MCF 10A (cell line): ENCODE results near the gene DPYD. TPM values are rescaled to one million over a fixed set of nuclear protein-coding genes. Genes with fewer than 3 reads are reported as not detected.

Source experiments
- BruUV-seq: library from RNA; stranded (reverse); fragments of 400-500 nt; replicated peaks from 2 replicates; lab custom pipeline; 2021; lab: Mats Ljungman, UMichigan
- CTCF ChIA-PET: fragments of 300-600 bp; sonication (Branson Sonifier 250); formaldehyde crosslinking; extraction: SDS; loops from one replicate; lab custom pipeline; 2021; ENCODE audit warnings: antibody characterized with exemption, inconsistent platforms; lab: Yijun Ruan, JAX
- POLR2A ChIA-PET: fragments of 300-600, 350-650 bp; sonication (Branson Sonifier 250); formaldehyde crosslinking; extraction: SDS; loops from one replicate; lab custom pipeline; 2020; ENCODE audit warnings: antibody characterized with exemption, inconsistent platforms; lab: Yijun Ruan, JAX
- DNase-seq: peaks from one replicate; pipeline ENCODE4 v3.0.0-alpha.2; 2018; ENCODE audit not compliant: unreplicated experiment
- H3K27ac Mint-ChIP-seq: one replicate; pipeline ENCODE4 v1.8.0; 2022; ENCODE audit warnings: mild to moderate bottlenecking, low read depth, mixed read lengths; ENCODE audit not compliant: unreplicated experiment
- H3K27me3 Mint-ChIP-seq: one replicate; pipeline ENCODE4 v1.8.0; 2022; ENCODE audit warnings: mixed read lengths; ENCODE audit not compliant: insufficient read depth, unreplicated experiment
- H3K36me3 Mint-ChIP-seq: one replicate; pipeline ENCODE4 v1.8.0; 2022; ENCODE audit warnings: mild to moderate bottlenecking, moderate library complexity, mixed read lengths; ENCODE audit not compliant: insufficient read depth, unreplicated experiment
- H3K4me1 Mint-ChIP-seq: one replicate; pipeline ENCODE4 v1.8.0; 2022; ENCODE audit warnings: mixed read lengths; ENCODE audit not compliant: insufficient read depth, unreplicated experiment
- H3K4me3 Mint-ChIP-seq: one replicate; pipeline ENCODE4 v1.8.0; 2022; ENCODE audit warnings: mild to moderate bottlenecking, moderate library complexity, mixed read lengths; ENCODE audit not compliant: unreplicated experiment
- H3K9me3 Mint-ChIP-seq: one replicate; pipeline ENCODE4 v1.8.0; 2022; ENCODE audit warnings: mixed read lengths; ENCODE audit not compliant: unreplicated experiment
- CTCF ChIP-seq: fragments of 200-600 bp; IDR thresholded peaks from one replicate; pipeline ENCODE4 v1.8.0; 2022; ENCODE audit warnings: antibody characterized with exemption, mild to moderate bottlenecking; ENCODE audit not compliant: unreplicated experiment
- intact Hi-C: fragments of 100-400 bp; cut with micrococcal nuclease; formaldehyde crosslinking; loops from 2 replicates; pipeline ENCODE4 v1.14.1; 2022
- total RNA-seq: library from RNA; stranded (reverse); gene quantifications from 2 replicates; pipeline ENCODE4 v1.2.3, GENCODE V29; 2022

DPYD gene
- total RNA-seq, 1 experiment from 2014 or later = 48.2 TPM

- no peak for TF ChIP-seq CTCF
- Mint-ChIP-seq H3K4me1 (peaks cover 12% of the 10 kb centered on the region), H3K36me3 (peaks cover 6% of the 10 kb centered on the region), H3K4me3 (no peak overlapping the region), H3K27me3 (no peaks in the 10 kb centered on the region), H3K9me3 (no peaks in the 10 kb centered on the region), H3K27ac (no peak overlapping the region)
- no TSS peak for BruUV-seq
- ChIA-PET POLR2A (no interaction called here), CTCF (interaction anchor here (0.6 to 1.5 kb wide), 2 partner anchors 12 to 39 kb away, joined by 3 to 4 read pairs; no protein-coding TSS in a partner anchor)
- peak; percentile 15 for DNase-seq
- intact Hi-C loops = no loop called here
Observed at GRCh38 chr1:97186381-97186780, 734.5 kb downstream of the DPYD start.

- Mint-ChIP-seq H3K4me1 (peaks cover 10% of the 10 kb centered on the region), H3K27me3 (no peaks in the 10 kb centered on the region), H3K4me3 (peak overlapping the region; percentile 21), H3K27ac (peak overlapping the region; percentile 64), H3K9me3 (no peaks in the 10 kb centered on the region), H3K36me3 (peaks cover 10% of the 10 kb centered on the region)
- no peak for TF ChIP-seq CTCF
- BruUV-seq = no TSS peak
- ChIA-PET CTCF (interaction anchor here (0.5 to 0.9 kb wide), 3 partner anchors 12 to 1764 kb away, joined by 3 read pairs; no protein-coding TSS in a partner anchor), POLR2A (interaction anchor here (0.9 to 1.0 kb wide), 4 partner anchors 14 to 452 kb away, joined by 3 to 4 read pairs (median 3); no protein-coding TSS in a partner anchor)
- DNase-seq = peak; percentile 78
- intact Hi-C loops = no loop called here
Observed at GRCh38 chr1:97174039-97174704, 746.7 kb downstream of the DPYD start.

- TF ChIP-seq CTCF = no peak
- H3K4me1 Mint-ChIP-seq = peaks cover 10% of the 10 kb centered on the region
Observed at GRCh38 chr1:97170300-97170699, 750.5 kb downstream of the DPYD start.

GRCh38 chr1:97168056-97168455 is 752.8 kb downstream of the DPYD start:
- TF ChIP-seq CTCF = no peak
- CTCF ChIA-PET = interaction anchor here (0.8 kb wide), 1 partner anchor 30 kb away, joined by 3 read pairs; no protein-coding TSS in a partner anchor
- intact Hi-C loops = no loop called here
- no peaks in the 10 kb centered on the region for H3K27me3 Mint-ChIP-seq
- H3K27ac Mint-ChIP-seq = no peak overlapping the region
- no peaks in the 10 kb centered on the region for H3K4me1 Mint-ChIP-seq
- DNase-seq = no peak
- no peaks in the 10 kb centered on the region for H3K9me3 Mint-ChIP-seq
- BruUV-seq = no TSS peak
- H3K4me3 Mint-ChIP-seq = no peak overlapping the region
- H3K36me3 Mint-ChIP-seq = no peaks in the 10 kb centered on the region
- POLR2A ChIA-PET = no interaction called here

More at GRCh38 chr1:97170300-97170699, 750.5 kb downstream of the DPYD start:
- CTCF ChIA-PET = interaction anchor here (0.6 to 0.7 kb wide), 2 partner anchors 94 to 640 kb away, joined by 3 to 4 read pairs; no protein-coding TSS in a partner anchor
- POLR2A ChIA-PET = no interaction called here
- no TSS peak for BruUV-seq
- no peak for DNase-seq
- no peaks in the 10 kb centered on the region for H3K9me3 Mint-ChIP-seq
- no peaks in the 10 kb centered on the region for H3K27me3 Mint-ChIP-seq
- H3K4me3 Mint-ChIP-seq = no peak overlapping the region
- no peak overlapping the region for H3K27ac Mint-ChIP-seq
- no peaks in the 10 kb centered on the region for H3K36me3 Mint-ChIP-seq
- intact Hi-C loops = no loop called here
